HEK293T (cell line): ENCODE measurements around the gene GJD3.

Experiments used
- ELF4 ChIP-seq: fragments of 450-650 bp; IDR thresholded peaks from 2 replicates; pipeline ENCODE4 v1.6.1; 2017; ENCODE audit warnings: antibody characterized with exemption
- FOXA1 ChIP-seq: fragments of 450-650 bp; IDR thresholded peaks from 2 replicates; pipeline ENCODE4 v1.6.1; 2016; ENCODE audit warnings: mild to moderate bottlenecking
- FOXM1 ChIP-seq: fragments of 450-650 bp; IDR thresholded peaks from 2 replicates; pipeline ENCODE4 v1.6.1; 2017; ENCODE audit warnings: mild to moderate bottlenecking, borderline replicate concordance
- L3MBTL2 ChIP-seq: fragments of 450-650 bp; conservative IDR thresholded peaks from 2 replicates; pipeline ENCODE4 v1.6.1; 2016; ENCODE audit warnings: mild to moderate bottlenecking
- SP1 ChIP-seq: fragments of 450-650 bp; IDR thresholded peaks from 2 replicates; pipeline ENCODE4 v1.6.1; 2017
- SUZ12 ChIP-seq: fragments of 450-650 bp; IDR thresholded peaks from 2 replicates; pipeline ENCODE4 v1.6.1; 2016; ENCODE audit warnings: mild to moderate bottlenecking
- TARDBP ChIP-seq: fragments of 450-650 bp; IDR thresholded peaks from 2 replicates; pipeline ENCODE4 v1.6.1; 2016
- ZNF384 ChIP-seq: fragments of 450-650 bp; IDR thresholded peaks from 2 replicates; pipeline ENCODE4 v1.6.1; 2016

GRCh38 chr17:40372031-40372430, 7.5 kb upstream of the GJD3 start:
- TF ChIP-seq SP1, result no peak
- TF ChIP-seq FOXM1, result no peak
- TF ChIP-seq TARDBP, result no peak
- no peak for TF ChIP-seq ZNF384
- TF ChIP-seq FOXA1, result no peak
- TF ChIP-seq SUZ12, result no peak
- no peak for TF ChIP-seq ELF4
- TF ChIP-seq L3MBTL2, result no peak
